Stimulated activated CD8-positive, alpha-beta memory T cell treated with anti-CD3 and anti-CD28 coated beads, Interleukin-15, amount 100 ng/mL, for 24 hours (primary cell): ENCODE measurements around the gene GABPB1.

Experiments used
- DNase-seq: peaks from one replicate; pipeline ENCODE4 v3.0.0-alpha.2; 2020; ENCODE audit warnings: low read depth

The GABPB1 gene

DNA sequence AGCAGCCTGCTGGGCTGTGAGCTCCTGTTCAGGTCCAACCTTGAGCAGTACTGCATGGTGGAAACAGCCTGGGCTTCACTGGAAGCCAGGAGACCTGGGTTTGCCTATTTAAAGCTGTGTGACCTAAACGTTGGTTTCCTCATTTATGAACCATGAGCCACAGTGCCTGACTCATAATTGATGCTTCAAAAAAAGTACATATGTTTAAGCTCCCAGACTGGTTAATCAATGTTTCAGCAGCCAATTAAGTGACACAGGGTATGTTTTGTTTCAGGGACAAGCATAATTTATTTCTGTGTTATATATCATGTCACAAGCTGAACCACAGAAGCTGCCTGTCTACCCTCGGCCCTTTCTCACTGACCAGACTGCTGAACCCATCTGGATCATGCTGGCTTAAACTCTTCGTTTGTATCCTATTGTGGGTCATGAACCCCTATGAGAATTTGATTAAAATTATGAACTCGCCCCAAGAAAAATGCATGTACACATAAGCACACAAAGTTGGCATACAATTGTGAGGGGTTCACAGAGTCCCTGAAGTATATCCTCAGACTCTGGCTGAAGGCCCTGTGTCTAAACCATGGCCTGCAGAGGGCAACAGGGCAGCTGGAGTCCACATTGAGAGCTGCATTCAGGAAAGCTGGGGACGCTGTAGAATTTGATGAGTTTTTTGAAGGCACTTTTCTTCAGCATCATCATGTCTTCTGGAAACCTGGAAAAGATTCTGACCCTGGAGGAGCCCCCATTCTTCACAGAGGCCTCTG, 113.1 kb downstream of the GABPB1 start:
- no peak for DNase-seq

DNA sequence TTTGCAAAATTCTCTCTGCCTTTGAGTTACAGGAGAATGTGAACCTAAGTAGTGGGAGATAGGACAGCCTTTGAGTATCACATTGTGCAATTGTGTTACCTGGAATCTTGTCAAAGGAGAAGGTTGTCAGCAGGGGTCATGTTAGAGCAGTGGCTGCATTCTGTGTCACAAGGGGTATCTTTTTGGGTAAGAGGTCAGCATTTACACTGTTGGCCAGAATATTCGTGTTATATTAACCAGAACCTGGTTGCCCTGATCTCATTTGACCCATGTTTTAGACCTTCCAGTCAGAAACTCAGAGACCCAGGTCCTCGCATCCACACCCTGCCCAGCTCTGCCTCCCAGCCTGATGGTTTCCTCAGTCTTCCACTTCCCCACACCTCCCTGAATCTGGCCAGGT, 116.7 kb downstream of the GABPB1 start:
- DNase-seq: no peak

DNA sequence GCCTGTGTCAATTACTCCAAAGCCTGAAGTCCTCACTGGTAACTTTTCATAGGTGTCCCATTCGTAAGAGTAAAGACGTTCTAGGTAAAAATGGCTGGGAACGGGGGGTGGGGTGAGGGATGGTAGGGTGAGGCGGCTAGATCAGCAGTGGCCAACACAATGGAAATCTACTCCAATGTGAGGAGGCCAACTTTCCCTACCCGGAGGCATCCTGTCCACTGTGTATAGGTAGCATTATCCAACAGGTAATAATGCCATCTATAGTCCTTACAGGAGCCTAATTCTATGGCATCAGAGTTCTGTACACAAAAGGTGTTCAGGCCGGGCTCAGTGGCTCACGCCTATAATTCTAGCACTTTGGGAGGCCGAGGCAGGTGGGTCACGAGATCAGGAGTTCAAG, 118.6 kb downstream of the GABPB1 start:
- no peak for DNase-seq

DNA sequence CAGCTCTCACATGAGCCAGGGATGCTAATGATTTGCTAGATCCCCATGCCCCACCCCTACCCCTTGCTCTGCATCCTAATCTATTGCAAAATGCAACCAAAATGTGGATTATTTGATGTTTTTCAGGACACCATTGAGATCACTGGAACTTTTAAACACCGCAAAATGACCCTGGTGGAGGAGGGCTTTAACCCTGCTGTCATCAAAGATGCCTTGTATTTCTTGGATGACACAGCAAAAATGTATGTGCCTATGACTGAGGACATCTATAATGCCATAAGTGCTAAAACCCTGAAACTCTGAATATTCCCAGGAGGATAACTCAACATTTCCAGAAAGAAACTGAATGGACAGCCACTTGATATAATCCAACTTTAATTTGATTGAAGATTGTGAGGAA, 119.2 kb downstream of the GABPB1 start:
- DNase-seq: no peak

DNA sequence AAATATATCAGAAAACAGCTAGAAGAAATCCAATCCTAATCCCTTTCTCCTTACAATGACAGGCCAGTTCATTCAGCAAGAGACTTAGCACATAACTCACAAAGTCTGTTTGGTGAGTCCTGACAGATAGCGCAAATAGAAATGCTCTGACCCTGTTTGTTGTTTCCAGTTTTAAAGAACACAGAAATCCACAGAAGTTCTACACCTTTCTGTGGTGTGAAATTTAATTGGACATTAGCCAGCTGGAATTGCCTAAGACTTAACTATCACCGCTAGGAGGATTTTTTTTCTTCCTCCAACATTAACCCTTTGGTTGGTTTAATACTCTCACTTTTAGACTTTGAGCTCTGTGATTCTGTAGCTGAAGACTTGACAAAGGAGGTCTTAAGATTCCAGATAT, 120.2 kb downstream of the GABPB1 start:
- no peak for DNase-seq

DNA sequence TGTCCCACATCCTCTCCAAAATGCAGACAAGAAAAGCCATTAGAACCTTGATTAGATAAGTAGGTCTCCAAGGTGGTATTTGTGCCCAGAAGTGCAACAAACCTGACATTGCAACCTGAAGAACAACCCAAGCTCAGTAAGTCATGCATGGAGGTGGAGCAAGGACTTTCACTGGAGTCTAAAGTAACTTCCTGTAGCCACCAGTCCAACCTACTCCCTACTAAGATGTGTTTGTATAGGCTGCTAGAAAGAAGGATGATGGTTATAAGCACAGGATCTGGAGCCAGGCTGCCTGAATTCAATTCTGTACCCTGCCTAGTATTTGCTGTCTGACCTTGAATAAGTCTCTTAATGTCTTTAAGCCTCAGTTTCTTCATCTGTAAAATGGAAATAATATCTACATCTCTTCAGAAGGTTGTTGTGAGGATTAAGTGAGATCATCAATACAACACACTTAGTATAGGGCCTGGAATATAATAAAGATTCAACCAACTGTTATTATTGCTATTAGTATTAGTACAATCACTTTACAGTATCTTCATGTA, 121.7 kb downstream of the GABPB1 start:
- no peak for DNase-seq

DNA sequence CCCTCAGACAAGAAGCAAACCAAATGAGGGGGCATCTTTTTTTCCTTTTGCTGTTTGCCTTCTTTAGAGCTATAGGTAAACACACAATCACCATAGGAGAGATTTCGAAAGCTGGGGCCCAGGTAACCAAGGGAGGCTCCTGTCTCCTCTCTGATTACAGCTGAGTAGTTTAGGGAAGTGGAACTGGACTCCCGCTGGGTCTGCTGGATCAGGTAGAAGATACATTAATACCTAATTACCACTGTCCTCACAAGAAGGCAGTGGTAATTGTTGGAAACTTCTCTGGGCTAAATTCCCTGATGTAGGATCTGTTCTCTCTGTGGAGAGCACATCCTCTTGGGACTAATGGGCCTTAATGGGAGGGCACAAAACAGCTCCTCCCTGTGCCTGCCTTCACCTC, 122.2 kb downstream of the GABPB1 start:
- no peak for DNase-seq

DNA sequence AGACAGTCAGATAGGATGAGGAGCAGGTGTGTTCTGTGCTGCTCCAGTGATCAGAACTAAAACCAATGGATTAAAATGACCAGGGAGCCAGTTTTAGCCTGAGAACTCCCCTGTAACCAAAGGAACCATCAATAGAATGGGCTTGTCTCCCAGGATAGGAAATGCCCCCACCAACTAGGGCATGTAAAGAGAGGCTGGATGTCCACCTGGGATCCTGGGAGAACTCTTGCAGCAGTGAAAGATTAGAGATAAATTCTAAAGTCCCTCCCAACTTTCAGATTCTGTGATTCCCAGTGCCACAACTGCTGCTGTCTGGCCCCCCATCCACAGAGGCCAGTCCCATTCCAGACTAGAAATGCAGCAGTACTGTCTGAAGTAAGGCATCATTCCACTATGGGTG, 123.2 kb downstream of the GABPB1 start:
- no peak for DNase-seq

DNA sequence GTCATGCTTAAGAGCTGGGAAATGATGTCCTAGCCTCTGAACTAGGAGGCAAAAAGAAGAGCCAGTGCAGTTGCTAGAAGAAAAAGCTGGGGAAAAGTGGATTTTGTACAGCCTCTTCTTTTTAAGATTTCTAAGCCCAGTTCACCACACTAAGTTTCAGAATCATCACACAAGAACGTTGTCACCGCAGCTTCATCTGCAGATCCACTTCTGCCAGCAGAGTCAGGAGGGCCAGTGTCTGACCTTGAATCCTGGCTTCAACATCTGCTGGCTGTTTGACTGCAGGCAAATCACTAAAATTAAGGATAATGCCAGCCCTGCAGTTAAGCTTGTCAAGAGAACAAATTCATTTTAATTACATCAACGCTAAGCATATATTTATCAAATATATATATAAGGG, 125.7 kb downstream of the GABPB1 start:
- DNase-seq: no peak

DNA sequence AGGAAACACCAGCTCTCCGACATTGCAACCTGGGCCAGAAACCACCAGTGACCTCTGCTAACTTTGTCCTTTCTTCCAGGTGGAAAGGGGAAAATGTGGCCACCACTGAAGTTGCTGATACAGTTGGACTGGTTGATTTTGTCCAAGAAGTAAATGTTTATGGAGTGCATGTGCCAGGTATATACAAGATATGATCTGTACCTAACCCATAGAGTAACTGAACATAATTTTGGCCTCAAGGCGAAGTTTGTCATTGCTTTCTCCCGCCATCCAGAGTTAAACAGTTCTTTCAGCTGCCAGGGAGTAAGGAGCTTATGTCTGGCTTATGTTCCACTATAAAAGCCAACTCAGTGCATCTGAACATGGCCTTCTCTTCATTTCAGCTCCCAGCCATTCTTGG, 126.1 kb downstream of the GABPB1 start:
- DNase-seq: no peak

DNA sequence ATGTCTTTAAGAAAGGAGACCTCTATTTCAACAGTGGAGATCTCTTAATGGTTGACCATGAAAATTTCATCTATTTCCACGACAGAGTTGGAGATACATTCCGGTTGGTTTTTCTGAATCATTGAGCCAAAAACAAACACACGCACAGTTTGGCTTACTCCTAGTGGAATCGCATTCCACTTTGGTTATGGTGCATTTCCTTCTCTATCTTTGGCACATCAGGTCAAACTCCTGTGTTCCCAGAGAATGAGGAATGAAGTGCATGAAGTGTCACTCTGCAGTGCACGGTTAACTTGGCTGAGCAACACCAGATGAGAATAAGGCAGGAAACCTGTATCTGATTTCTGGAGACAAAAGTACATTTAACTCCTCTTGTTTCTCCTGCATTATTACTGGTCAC, 127.9 kb downstream of the GABPB1 start:
- no peak for DNase-seq

DNA sequence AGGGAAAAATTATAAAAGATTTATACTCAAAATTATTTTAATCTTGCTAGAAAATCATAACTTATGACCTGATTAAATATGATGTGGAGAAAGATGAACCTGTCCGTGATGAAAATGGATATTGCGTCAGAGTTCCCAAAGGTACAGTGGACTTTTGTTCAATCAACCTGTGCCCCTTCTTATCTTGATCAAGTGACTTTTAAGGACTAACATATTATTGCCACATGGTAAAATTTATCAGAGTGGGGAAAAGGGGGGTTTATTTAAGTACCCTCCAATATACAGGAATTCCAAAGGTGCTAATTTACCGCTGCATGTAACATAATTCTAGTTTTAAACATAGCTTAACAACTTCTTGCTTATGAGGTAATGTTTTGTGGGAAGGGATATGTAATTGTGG, 129.1 kb downstream of the GABPB1 start:
- DNase-seq: no peak
